GM19193 (cell line): ENCODE measurements around the gene CUL5.

ENCODE experiments used
- POLR2A ChIP-seq: IDR thresholded peaks from 4 replicates; pipeline ENCODE4 v1.6.1; 2011; ENCODE audit not compliant: insufficient read depth, insufficient read length; ENCODE audit errors: extremely low read depth

CUL5 gene

DNA sequence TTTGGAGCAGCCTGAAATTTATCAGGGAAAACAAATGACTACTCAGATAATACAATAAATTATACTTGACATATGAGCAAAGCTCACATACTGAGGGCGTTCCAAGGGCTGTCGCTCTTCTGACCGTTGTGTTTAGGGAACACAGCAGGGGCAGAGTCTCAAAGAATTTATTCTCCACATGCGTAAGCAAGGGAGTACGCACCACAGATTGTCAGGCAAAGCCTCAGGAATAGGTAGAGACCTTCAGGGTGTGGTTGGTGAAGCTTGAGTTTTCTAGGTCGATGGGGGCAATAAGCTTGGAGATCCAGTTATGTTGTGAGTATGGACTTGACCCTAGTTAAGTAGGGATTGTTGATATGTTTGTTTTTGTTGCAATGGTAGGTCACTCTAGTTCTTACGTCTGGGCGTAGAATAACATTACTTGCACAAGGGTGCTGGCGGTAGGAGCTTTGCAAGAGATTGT is 113.5 kb downstream of the CUL5 start:
- TF ChIP-seq POLR2A, result no peak

DNA sequence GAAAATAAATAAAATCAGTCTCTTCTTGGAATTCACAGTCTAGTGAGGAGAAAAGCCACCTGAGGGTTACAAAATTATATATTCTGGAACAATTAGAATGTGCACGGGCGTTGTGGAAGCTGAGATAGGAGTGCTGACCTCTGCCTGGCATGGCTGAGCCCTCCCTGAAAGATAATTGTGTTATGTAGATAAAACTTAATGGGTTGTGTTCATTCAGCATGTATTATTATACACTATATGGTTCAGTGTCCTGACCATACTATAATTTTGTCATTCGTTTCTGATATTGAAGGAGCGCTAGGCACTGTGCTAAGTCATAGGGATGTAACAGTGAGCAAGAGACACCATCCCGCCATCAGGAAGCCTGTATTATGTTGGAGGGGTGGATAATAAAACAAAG is 116.4 kb downstream of the CUL5 start:
- TF ChIP-seq POLR2A, result no peak

DNA sequence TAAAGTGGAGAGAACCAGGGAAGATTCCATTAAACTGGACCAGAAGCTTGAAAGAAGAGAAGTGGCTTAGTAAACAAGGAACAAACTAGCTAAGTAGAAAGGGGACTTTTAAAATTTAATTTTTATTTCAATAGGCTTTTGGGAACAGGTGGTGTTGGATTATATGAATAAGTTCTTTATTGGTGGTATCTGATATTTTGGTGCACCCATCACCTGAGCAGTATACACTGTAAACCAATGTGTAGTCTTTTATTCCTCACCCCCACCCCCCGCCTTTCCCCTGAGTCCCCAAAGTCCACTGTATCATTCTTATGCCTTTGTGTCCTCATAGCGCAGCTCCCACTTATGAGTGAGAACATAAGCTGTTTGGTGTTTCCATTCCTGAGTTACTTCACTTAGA is 120.1 kb downstream of the CUL5 start:
- no peak for TF ChIP-seq POLR2A

DNA sequence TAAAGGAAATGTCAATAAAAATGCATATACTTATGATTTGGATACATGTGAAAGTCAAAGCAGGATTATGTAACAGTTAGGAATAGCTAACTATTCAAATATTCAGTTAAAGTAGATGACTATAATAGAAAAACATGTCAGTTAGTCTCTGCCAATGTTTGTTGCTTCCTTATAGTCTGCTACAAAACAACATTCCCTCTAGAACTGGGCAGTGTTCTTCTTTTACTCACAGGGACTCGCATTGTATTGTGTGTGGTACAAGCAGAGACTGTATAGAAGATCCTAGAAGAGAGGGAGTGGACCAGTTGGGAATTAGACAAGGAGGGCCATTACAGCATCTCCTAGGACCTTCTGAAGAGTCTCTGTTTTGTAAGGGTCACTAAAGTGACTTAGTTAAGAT is 123.3 kb downstream of the CUL5 start:
- TF ChIP-seq POLR2A, result no peak

DNA sequence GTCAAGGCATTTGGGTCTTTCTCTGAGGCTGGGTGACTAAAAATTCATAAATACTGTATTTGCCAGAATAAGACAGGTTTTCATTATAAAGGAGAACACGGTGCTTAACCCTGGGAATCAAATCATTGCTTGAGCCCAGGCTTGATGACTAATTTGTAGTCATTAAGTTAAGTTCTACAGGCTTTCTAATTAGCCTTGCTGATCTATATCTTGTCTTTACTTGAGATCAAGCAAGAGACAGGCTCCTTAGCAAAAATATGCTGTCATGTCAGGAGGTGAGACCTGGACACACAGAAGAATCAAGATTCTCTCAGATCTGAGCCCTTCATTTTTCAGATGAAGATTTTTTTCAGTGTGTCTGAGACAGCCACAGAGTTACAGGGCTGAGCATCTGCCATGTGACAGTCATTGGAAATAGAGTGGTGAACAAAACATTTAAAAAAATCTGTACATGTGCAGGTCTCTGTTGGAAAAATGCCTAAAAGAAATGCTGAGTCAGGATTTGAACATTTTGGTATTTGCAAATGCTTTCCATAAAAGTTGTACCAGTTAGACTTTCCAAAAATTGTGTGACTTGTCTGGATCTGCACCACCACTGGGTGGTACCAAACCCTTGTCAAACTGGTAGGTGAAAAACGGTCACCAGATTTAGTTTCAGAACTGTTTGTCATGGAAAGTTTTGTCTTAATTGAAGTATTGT is 127.3 kb downstream of the CUL5 start:
- TF ChIP-seq POLR2A, result no peak

DNA sequence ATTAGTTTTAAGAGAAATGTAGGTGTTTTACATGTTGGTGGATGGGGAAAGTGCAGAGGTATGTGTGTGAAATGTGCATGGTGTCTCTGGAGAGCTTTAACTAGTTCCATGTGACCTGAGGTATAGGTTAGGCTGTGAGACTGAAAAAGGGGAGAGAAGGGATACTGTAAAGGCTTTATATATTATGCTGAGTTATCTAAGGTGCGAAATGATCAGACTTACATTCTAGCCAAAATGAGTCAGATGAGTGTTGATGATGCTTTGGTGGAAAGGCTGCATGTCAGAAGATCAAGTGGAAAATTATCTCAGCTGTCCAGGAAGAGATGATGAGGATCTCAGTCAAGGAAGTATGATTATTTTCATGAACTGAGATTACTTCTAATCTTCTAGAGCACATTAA is 128.5 kb downstream of the CUL5 start:
- TF ChIP-seq POLR2A, result no peak

DNA sequence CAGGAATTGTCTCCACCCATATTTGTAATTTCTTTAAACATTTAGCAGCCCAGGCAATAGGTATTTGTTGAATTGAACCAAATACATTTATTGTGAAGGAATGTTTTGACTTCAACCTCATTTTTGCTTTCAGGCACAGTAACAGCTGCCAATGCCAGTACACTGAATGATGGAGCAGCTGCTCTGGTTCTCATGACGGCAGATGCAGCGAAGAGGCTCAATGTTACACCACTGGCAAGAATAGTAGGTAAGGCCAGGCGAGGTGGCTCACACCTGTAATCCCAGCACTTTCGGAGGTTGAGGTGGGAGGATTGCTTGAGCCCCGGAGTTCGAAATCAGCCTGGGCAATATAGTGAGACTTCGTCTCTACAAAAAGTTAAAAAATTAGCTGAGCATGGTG is 133.6 kb downstream of the CUL5 start:
- TF ChIP-seq POLR2A, result no peak

DNA sequence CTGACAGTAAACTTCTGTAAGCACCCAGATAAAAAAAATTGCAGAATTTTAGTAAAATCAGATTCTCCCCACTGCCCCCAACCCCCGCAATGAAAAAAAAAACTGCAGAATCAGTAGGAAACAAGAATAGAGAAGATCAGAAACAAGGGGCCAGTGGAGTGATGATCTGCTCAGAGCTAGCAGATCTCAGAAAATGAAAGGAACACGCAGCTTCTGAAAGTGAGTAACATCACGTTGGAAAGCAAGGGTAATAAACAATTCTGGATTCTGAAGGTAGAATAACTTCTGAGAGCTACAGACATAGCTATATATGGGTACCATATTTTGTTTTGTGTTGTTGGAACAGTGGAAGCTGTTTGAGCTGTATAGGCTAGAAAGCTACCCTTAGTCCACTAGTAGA is 135.9 kb downstream of the CUL5 start:
- no peak for TF ChIP-seq POLR2A

DNA sequence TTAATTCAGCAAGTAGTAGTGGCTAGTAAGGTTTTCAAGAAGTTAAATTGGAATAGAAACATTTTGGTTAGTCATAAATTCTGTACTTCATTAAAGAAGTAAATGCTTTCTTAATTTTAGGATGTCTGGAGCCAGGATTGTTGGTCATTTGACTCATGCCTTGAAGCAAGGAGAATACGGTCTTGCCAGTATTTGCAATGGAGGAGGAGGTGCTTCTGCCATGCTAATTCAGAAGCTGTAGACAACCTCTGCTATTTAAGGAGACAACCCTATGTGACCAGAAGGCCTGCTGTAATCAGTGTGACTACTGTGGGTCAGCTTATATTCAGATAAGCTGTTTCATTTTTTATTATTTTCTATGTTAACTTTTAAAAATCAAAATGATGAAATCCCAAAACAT is 138.5 kb downstream of the CUL5 start:
- TF ChIP-seq POLR2A, result no peak

DNA sequence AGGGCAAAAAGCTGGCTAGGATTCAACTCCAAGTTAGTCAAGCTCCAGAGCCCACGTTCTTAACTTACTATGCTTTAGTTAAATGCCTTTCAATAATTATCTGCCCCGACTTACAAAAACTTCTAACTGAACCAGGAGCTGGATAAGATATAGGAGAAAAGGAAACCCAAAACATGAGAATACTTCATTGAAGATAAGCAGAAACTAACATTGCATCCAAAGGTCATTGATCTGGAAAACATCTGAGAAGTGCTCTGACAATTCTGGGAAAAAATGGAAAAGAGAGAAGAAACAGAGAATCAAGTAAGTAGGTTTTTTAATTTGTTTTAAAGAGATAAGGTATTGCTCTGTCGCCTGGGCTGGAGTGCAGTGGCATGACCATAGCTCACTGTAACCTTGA is 139.9 kb downstream of the CUL5 start:
- TF ChIP-seq POLR2A, result no peak

DNA sequence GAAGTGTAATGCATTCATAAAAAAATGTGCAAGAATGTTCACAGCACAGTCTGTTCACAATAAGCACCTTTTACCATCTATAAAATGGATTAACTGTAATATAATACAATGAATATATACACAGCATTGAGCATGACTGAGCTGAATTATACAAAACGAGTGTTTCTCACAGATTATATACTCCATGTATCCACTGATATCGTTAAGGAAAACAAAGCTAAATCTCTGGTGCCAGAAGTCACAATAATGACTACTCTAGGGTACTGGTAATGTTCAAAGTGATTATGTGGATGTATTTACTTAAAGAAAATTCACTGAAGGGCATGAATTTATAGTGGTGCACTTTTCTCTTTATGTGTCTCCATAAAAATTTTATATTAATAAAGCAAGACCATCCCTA is 145.9 kb downstream of the CUL5 start:
- TF ChIP-seq POLR2A, result no peak
